ENCODE measurements around the gene RNF8.
A peak's percentile ranks its signal among the peaks of the same experiment; 100 is the strongest.

Gene RNF8

DNA sequence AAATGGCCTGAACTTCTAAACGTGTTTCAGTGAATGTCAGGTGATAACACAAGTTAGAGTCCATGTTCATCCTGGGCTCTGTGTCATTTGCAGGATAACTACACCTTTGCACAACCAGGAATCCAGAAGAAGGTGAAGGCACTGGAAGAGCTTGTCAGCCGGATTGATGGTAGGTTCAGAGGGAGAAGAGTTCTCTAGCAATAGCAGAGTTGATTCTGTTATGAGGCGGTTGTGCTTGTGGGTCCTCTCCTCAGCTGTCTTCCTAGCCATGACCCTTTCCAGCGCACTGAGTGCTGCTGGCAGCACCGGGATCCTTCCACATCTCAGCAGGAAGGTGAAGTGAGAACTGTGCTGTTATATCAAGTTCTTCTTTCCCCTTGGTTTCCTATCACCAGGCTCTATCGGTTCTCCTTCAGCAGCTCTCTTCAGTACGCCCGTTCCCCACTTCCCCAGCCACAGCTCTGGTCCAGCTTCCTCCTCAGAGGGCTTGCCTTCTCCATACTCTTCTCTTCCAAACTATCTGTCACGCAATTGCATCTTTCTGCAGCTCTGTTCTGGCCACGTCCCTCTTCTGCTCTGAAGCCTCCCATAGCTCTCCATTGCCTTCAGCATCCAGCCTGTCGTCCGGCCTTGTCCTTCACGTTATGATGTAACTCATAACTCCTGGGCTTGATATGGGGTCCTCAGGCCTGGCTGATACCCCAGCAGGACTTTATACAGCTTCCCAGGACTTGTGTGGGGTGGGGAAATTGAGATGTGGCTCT is 39.9 kb upstream of the RNF8 start:
- Histone ChIP-seq H3K36me3 (ENCODE audit: control insufficient read depth, insufficient read depth, low read length) (peaks cover 13% of the 10 kb centered on the region), H3K27me3 (replicated peaks; ENCODE audit: control insufficient read depth, insufficient read depth, low read length) (no peaks in the 10 kb centered on the region), H3K4me3 (replicated peaks; ENCODE audit: low read depth, low read length) (no peak overlapping the region)
- no peak for DNase-seq (ENCODE audit: extremely low read depth, insufficient read length)
- TF ChIP-seq, protein P1, sequence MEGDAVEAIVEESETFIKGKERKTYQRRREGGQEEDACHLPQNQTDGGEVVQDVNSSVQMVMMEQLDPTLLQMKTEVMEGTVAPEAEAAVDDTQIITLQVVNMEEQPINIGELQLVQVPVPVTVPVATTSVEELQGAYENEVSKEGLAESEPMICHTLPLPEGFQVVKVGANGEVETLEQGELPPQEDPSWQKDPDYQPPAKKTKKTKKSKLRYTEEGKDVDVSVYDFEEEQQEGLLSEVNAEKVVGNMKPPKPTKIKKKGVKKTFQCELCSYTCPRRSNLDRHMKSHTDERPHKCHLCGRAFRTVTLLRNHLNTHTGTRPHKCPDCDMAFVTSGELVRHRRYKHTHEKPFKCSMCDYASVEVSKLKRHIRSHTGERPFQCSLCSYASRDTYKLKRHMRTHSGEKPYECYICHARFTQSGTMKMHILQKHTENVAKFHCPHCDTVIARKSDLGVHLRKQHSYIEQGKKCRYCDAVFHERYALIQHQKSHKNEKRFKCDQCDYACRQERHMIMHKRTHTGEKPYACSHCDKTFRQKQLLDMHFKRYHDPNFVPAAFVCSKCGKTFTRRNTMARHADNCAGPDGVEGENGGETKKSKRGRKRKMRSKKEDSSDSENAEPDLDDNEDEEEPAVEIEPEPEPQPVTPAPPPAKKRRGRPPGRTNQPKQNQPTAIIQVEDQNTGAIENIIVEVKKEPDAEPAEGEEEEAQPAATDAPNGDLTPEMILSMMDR (IDR thresholded peaks at IDR 0.05; ENCODE audit: insufficient read depth, low read length, poor library complexity, severe bottlenecking): no peak

DNA sequence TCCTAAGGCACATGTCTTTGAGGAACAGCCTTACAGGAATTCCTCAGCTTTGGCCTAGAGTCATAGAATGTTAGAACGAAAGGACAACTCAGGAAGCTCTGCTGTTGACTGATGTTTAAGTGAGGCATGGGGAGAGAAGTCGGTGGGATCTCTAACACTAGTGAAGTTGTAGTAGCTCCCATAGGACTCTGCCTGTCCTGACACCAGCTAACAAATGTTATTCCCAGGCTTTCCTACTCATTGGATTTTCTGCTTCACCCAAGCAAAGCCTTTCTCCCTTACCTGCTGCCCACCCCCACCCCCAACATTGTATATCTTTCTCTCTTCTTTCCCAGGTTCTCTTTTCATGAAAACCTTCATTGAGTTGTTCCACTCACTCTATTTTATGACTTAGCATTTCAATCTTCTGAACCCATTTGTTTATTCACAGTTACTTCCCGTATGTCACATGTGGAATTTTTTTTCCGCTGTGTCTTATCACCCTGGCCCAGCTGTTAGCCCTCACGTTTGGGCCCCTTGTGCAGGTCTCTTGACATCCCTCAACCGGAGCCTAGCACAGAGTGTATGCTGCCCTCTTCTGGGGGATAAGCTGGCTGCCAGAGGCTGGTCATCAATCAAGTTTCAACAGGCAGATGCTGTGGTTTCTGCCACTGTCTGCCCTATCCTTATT is 39.2 kb upstream of the RNF8 start:
- Histone ChIP-seq H3K36me3 (ENCODE audit: control insufficient read depth, insufficient read depth, low read length) (peaks cover 13% of the 10 kb centered on the region), H3K4me3 (replicated peaks; ENCODE audit: low read depth, low read length) (no peak overlapping the region), H3K27me3 (replicated peaks; ENCODE audit: control insufficient read depth, insufficient read depth, low read length) (no peaks in the 10 kb centered on the region)
- TF ChIP-seq, protein P1 (IDR thresholded peaks at IDR 0.05; ENCODE audit: insufficient read depth, low read length, poor library complexity, severe bottlenecking): peak; percentile 90
- peak; percentile 22 for DNase-seq (ENCODE audit: extremely low read depth, insufficient read length)

DNA sequence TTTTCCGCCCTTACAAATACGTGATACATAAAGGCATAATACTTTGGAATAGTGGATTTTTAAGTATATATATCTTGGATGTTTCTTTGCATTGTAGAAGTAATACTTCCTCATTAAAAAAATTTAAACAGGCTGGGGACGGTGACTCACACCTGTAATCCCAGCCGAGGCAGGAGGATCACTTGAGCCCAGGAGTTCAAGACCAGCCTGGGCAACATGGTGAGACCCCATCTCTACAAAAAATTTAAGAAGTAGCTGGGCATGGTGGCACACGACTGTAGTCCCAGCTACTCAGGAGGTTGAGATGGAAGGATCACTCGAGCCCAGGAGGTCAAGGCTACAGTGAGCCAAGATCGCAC is 38.6 kb upstream of the RNF8 start:
- Histone ChIP-seq H3K27me3 (replicated peaks; ENCODE audit: control insufficient read depth, insufficient read depth, low read length) (no peaks in the 10 kb centered on the region), H3K36me3 (ENCODE audit: control insufficient read depth, insufficient read depth, low read length) (peaks cover 14% of the 10 kb centered on the region), H3K4me3 (replicated peaks; ENCODE audit: low read depth, low read length) (no peak overlapping the region)
- TF ChIP-seq, protein P1 (IDR thresholded peaks at IDR 0.05; ENCODE audit: insufficient read depth, low read length, poor library complexity, severe bottlenecking): no peak
- no peak for DNase-seq (ENCODE audit: extremely low read depth, insufficient read length)

DNA sequence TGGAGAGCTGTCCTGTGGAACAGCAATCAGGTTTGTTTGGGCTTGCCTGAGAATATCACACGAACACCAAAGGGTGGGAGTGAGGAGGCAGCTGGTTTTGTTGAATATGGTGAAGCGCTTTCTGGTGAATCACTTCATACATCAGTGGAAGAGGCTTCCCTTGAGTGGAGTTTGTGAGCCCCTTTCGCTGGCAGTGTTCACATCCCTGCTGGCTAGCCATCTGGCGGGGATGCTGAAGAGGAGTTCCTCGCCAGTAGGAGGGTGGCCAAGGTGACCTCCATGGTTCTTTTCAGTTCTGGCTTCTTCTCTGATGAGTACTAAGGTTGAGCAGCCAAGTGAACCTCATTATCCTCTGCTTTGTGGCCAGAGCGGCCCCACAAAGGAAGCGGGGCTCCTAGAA is 37.7 kb upstream of the RNF8 start:
- TF ChIP-seq, protein P1 (IDR thresholded peaks at IDR 0.05; ENCODE audit: insufficient read depth, low read length, poor library complexity, severe bottlenecking): no peak
- Histone ChIP-seq H3K27me3 (replicated peaks; ENCODE audit: control insufficient read depth, insufficient read depth, low read length) (no peaks in the 10 kb centered on the region), H3K36me3 (ENCODE audit: control insufficient read depth, insufficient read depth, low read length) (peaks cover 17% of the 10 kb centered on the region), H3K4me3 (replicated peaks; ENCODE audit: low read depth, low read length) (no peak overlapping the region)
- DNase-seq (ENCODE audit: extremely low read depth, insufficient read length): no peak

DNA sequence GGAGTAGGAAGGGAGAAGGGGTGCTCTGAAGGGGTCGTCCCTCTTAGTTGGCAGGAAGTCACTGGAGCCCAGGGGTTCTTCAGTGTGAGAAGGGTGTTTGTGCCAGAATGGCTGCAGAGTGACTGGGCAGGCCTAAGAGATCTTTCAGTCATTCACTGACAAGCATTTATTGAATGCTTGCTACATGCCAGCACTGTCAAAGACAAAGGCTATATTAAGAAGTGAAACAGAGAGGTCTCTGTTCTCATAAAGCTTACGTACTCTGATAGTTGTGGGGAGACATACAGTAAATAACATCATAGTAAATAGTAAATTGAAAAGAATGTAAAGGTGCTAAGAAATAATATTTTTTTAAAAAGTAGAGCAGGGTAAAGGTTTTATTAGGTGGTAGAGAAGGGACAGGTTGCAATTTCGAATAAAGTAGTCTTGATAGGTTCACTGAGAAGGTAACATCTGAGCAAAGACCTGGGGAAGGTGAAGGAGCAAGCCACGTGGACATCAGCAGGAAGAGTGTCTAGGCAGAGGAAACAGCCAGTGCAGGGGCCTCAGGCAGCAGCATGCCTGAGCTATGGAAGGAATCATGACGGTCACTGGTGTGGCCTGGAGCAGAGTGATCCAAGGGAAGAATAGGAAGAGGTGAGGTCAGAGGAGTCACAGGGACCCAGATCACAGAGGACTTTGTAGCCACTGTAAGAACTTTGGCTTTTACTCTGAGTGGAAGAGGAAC is 36.3 kb upstream of the RNF8 start:
- peaks cover 17% of the 10 kb centered on the region for H3K36me3 ChIP-seq (ENCODE audit: control insufficient read depth, insufficient read depth, low read length)
- no peak for DNase-seq (ENCODE audit: extremely low read depth, insufficient read length)
- TF ChIP-seq, protein P1 (IDR thresholded peaks at IDR 0.05; ENCODE audit: insufficient read depth, low read length, poor library complexity, severe bottlenecking): no peak
- no peak overlapping the region for H3K4me3 ChIP-seq (replicated peaks; ENCODE audit: low read depth, low read length)
- no peaks in the 10 kb centered on the region for H3K27me3 ChIP-seq (replicated peaks; ENCODE audit: control insufficient read depth, insufficient read depth, low read length)
